IPS DF 19.7 (cell line): ENCODE measurements around the gene SLC25A21.
A peak's percentile ranks its signal among the peaks of the same experiment; 100 is the strongest.
"Not testable (repeated sequence)": the region's sequence is repeated elsewhere in the genome, so short reads cannot be mapped to it uniquely, and the experiment has no call there.

ENCODE experiments used
- DNase-seq: peaks from one replicate; pipeline ENCODE4 v3.0.0-alpha.2; 2013; ENCODE audit warnings: low read depth, low spot score

The SLC25A21 gene

GRCh38 chr14:37186865-37187264 lies 14.5 kb upstream of the SLC25A21 start:
- no peak for DNase-seq

GRCh38 chr14:37185670-37186069 lies 13.3 kb upstream of the SLC25A21 start:
- no peak for DNase-seq

GRCh38 chr14:37184520-37184919 lies 12.1 kb upstream of the SLC25A21 start:
- not testable (repeated sequence) for DNase-seq

GRCh38 chr14:37181441-37181840 lies 9.0 kb upstream of the SLC25A21 start:
- no peak for DNase-seq

- DNase-seq: not testable (repeated sequence)
Measured at GRCh38 chr14:37180886-37181285, 8.5 kb upstream of the SLC25A21 start.

GRCh38 chr14:37179896-37180502 lies 7.6 kb upstream of the SLC25A21 start:
- DNase-seq: no peak

- DNase-seq: no peak
Measured at GRCh38 chr14:37172936-37173614, 669 bp upstream of the SLC25A21 start.

- DNase-seq: no peak
Measured at GRCh38 chr14:37171678-37172023, 755 bp downstream of the SLC25A21 start.

- DNase-seq: no peak
Measured at GRCh38 chr14:37170993-37171392, 1.4 kb downstream of the SLC25A21 start.

- DNase-seq: no peak
Measured at GRCh38 chr14:37170237-37170636, 2.2 kb downstream of the SLC25A21 start.

GRCh38 chr14:37168721-37169120 lies 3.7 kb downstream of the SLC25A21 start:
- DNase-seq: no peak

- DNase-seq: peak; percentile 75
Measured at GRCh38 chr14:37167151-37168047, 5.0 kb downstream of the SLC25A21 start.

- DNase-seq: no peak
Measured at GRCh38 chr14:37165794-37166193, 6.6 kb downstream of the SLC25A21 start.

GRCh38 chr14:37162307-37162706 lies 10.1 kb downstream of the SLC25A21 start:
- not testable (repeated sequence) for DNase-seq

- no peak for DNase-seq
Measured at GRCh38 chr14:37157987-37158386, 14.4 kb downstream of the SLC25A21 start.

- no peak for DNase-seq
Measured at GRCh38 chr14:37153483-37153882, 18.9 kb downstream of the SLC25A21 start.

GRCh38 chr14:37153005-37153404 lies 19.4 kb downstream of the SLC25A21 start:
- no peak for DNase-seq

- no peak for DNase-seq
Measured at GRCh38 chr14:37150414-37150813, 22.0 kb downstream of the SLC25A21 start.

GRCh38 chr14:37147310-37147880 lies 25.0 kb downstream of the SLC25A21 start:
- DNase-seq: no peak

GRCh38 chr14:37146438-37146837 lies 26.0 kb downstream of the SLC25A21 start:
- DNase-seq: not testable (repeated sequence)

- no peak for DNase-seq
Measured at GRCh38 chr14:37145395-37145794, 27.0 kb downstream of the SLC25A21 start.

- no peak for DNase-seq
Measured at GRCh38 chr14:37144729-37145363, 27.6 kb downstream of the SLC25A21 start.
